ENCODE results near the gene FMNL2.

The FMNL2 gene

GRCh38 chr2:152393377-152393776 is 58.4 kb downstream of the FMNL2 start:
- TF ChIP-seq CTCF (IDR thresholded peaks at IDR 0.05; ENCODE audit: low read length) (no peak), EZH2 (IDR thresholded peaks at IDR 0.05; ENCODE audit: borderline replicate concordance, low read length) (no peak)
- no peak overlapping the region for H3K4me2 ChIP-seq (ENCODE audit: low read length)

GRCh38 chr2:152394326-152394725 is 59.4 kb downstream of the FMNL2 start:
- Histone ChIP-seq H3K4me3 (ENCODE audit: low read depth, low read length, poor library complexity, severe bottlenecking) (no peak overlapping the region), H3K9me3 (ENCODE audit: low read length) (no peaks in the 10 kb centered on the region), H4K20me1 (ENCODE audit: insufficient read depth, low read length) (no peaks in the 10 kb centered on the region), H3K4me2 (ENCODE audit: low read length) (no peak overlapping the region), H3K9me2 (ENCODE audit: low read depth, low read length) (no peaks in the 10 kb centered on the region), H3F3A (ENCODE audit: insufficient read depth, low read length) (no peaks in the 10 kb centered on the region), H3K79me2 (ENCODE audit: insufficient read depth, low read length) (no peaks in the 10 kb centered on the region), H3K27ac (ENCODE audit: low read depth, low read length, poor library complexity, severe bottlenecking) (no peak overlapping the region), H3K4me1 (ENCODE audit: insufficient read depth, low read length, severe bottlenecking) (no peaks in the 10 kb centered on the region), H2AFZ (ENCODE audit: low read length) (no peak overlapping the region), H3K9ac (ENCODE audit: low read length) (no peak overlapping the region), H3K36me3 (ENCODE audit: insufficient read depth, low read length) (no peaks in the 10 kb centered on the region), H3K27me3 (ENCODE audit: insufficient read depth, low read length) (no peaks in the 10 kb centered on the region)
- TF ChIP-seq EZH2 (IDR thresholded peaks at IDR 0.05; ENCODE audit: borderline replicate concordance, low read length) (no peak), CTCF (IDR thresholded peaks at IDR 0.05; ENCODE audit: low read length) (no peak)

More at GRCh38 chr2:152393377-152393776, 58.4 kb downstream of the FMNL2 start:
- Histone ChIP-seq H3K79me2 (ENCODE audit: insufficient read depth, low read length) (no peaks in the 10 kb centered on the region), H3F3A (ENCODE audit: insufficient read depth, low read length) (no peaks in the 10 kb centered on the region), H4K20me1 (ENCODE audit: insufficient read depth, low read length) (no peaks in the 10 kb centered on the region), H3K4me1 (ENCODE audit: insufficient read depth, low read length, severe bottlenecking) (no peaks in the 10 kb centered on the region), H3K36me3 (ENCODE audit: insufficient read depth, low read length) (no peaks in the 10 kb centered on the region), H3K9me3 (ENCODE audit: low read length) (no peaks in the 10 kb centered on the region), H3K4me3 (ENCODE audit: low read depth, low read length, poor library complexity, severe bottlenecking) (no peak overlapping the region), H3K9me2 (ENCODE audit: low read depth, low read length) (no peaks in the 10 kb centered on the region), H2AFZ (ENCODE audit: low read length) (no peak overlapping the region), H3K9ac (ENCODE audit: low read length) (no peak overlapping the region), H3K27me3 (ENCODE audit: insufficient read depth, low read length) (no peaks in the 10 kb centered on the region), H3K27ac (ENCODE audit: low read depth, low read length, poor library complexity, severe bottlenecking) (no peak overlapping the region)

DNA sequence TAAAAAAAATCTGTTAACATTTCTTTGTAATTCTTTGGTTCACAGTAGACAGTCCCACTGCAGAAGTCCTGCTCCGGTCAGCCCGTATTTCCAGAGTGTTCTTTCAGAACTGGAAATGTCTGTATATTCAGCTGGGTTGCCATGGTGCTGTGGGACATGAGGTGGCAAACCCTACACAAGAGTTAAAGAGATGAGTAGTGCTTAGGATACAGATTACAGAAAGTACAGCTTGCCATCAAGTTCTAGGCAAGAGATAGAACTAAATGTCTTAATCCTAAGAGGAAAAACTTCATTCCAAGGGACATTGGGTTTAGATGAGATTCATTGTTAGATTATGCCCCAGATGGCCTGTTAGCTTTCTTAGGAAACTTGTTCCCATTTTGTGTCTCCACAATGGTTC is 60.1 kb downstream of the FMNL2 start:
- H3K4me1 ChIP-seq (ENCODE audit: insufficient read depth, low read length, severe bottlenecking), result no peaks in the 10 kb centered on the region
- no peak overlapping the region for H3K4me3 ChIP-seq (ENCODE audit: low read depth, low read length, poor library complexity, severe bottlenecking)
- H3K9me2 ChIP-seq (ENCODE audit: low read depth, low read length), result no peaks in the 10 kb centered on the region
- H4K20me1 ChIP-seq (ENCODE audit: insufficient read depth, low read length), result no peaks in the 10 kb centered on the region
- no peak overlapping the region for H3K9ac ChIP-seq (ENCODE audit: low read length)
- no peak overlapping the region for H3K4me2 ChIP-seq (ENCODE audit: low read length)
- no peak overlapping the region for H3K27ac ChIP-seq (ENCODE audit: low read depth, low read length, poor library complexity, severe bottlenecking)
- H3K27me3 ChIP-seq (ENCODE audit: insufficient read depth, low read length), result no peaks in the 10 kb centered on the region
- no peaks in the 10 kb centered on the region for H3K36me3 ChIP-seq (ENCODE audit: insufficient read depth, low read length)
- no peaks in the 10 kb centered on the region for H3K79me2 ChIP-seq (ENCODE audit: insufficient read depth, low read length)
- H2AFZ ChIP-seq (ENCODE audit: low read length), result no peak overlapping the region
- no peaks in the 10 kb centered on the region for H3F3A ChIP-seq (ENCODE audit: insufficient read depth, low read length)
- no peaks in the 10 kb centered on the region for H3K9me3 ChIP-seq (ENCODE audit: low read length)
- no peak for TF ChIP-seq CTCF (IDR thresholded peaks at IDR 0.05; ENCODE audit: low read length)
